Fibroblast of the aortic adventitia (primary cell): Measurements from ENCODE around the gene SMOC2. TPM values are rescaled to one million over a fixed set of nuclear protein-coding genes. Genes with fewer than 3 reads are reported as not detected.

Source experiments
- DNase-seq: peaks from one replicate; pipeline ENCODE4 v3.0.0-alpha.2; 2010; ENCODE audit warnings: low read depth
- H3K4me3 ChIP-seq: 2 replicates; pipeline ENCODE4 v1.5.1; 2011; ENCODE audit warnings: low read depth, mild to moderate bottlenecking, control low read depth, low read length, moderate library complexity
- total RNA-seq: library from RNA; depleted of rRNA; stranded (reverse); fragments of >200 nt; gene quantifications from 2 replicates; pipeline ENCODE4 v1.2.3, GENCODE V29; 2012; ENCODE audit warnings: low replicate concordance
- TF ChIP-seq, protein P1 (sequence below): IDR thresholded peaks from 2 replicates; pipeline ENCODE4 v1.5.1; 2011; ENCODE audit warnings: mild to moderate bottlenecking, low read length, control low read depth, inconsistent platforms; ENCODE audit not compliant: insufficient read depth

SMOC2 gene
- total RNA-seq, 1 donor = 0.09 TPM

DNA sequence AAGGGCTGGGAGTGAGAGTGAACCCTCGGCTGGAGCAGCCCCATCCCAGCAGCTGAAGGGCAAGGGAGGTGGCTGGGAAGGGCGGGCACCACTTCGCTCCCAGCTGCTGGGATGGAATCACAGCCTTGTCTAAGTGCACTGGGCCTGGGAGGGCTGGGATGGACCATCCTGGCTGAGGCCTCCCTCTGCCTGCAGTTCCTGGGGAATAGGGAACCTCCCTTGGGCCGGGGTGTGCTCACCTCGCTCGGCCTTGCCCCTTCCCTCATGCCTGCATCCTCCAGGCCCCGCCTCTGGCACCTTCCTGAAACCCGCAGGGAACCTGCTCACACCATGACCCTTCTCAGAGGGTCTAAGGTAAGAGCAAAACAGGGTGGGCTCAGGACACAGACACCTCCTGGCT is 53.7 kb downstream of the SMOC2 start:
- TF ChIP-seq, protein P1, sequence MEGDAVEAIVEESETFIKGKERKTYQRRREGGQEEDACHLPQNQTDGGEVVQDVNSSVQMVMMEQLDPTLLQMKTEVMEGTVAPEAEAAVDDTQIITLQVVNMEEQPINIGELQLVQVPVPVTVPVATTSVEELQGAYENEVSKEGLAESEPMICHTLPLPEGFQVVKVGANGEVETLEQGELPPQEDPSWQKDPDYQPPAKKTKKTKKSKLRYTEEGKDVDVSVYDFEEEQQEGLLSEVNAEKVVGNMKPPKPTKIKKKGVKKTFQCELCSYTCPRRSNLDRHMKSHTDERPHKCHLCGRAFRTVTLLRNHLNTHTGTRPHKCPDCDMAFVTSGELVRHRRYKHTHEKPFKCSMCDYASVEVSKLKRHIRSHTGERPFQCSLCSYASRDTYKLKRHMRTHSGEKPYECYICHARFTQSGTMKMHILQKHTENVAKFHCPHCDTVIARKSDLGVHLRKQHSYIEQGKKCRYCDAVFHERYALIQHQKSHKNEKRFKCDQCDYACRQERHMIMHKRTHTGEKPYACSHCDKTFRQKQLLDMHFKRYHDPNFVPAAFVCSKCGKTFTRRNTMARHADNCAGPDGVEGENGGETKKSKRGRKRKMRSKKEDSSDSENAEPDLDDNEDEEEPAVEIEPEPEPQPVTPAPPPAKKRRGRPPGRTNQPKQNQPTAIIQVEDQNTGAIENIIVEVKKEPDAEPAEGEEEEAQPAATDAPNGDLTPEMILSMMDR = no peak
- no peak for DNase-seq
- H3K4me3 ChIP-seq = no peak overlapping the region

DNA sequence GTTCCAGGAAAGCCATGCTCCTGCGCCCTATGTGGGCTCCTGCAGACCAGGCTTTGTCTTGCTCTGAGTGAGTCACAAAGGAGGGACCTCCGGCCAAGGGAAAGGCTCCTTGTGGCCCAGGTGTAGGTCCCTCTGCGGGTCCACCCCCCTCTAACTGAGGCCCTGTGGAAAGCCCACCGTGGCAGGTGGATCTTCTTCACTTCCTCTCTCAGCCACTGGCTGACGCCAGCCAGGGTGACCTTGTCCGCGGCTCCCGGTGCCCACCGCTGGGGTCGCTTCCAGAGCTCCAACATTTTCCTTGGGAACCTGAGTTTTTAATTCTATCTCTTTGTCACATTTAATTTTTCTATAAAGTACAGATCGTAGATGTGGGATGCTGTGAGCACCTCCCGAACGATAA is 54.1 kb downstream of the SMOC2 start:
- no peak overlapping the region for H3K4me3 ChIP-seq
- no peak for DNase-seq
- TF ChIP-seq, protein P1 = no peak

DNA sequence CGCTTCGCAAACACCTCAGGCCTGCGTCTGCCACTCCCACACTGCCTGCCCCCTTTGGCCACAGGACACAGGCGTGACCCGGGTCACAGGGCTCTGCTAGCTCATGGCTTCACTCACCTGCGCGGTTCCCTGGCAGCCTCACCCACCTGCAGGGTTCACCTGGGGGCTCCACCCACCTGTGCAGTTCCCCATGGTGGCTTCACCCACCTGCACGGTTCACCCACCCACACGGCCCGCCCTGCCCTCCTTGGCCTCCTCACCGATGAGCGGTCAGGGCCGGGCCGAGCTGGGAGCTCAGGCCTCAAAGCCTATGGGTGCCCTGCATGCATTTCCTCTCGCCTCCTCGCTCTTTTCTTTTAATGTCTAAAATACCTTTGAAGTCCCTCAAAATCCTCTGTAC is 54.7 kb downstream of the SMOC2 start:
- TF ChIP-seq, protein P1 = no peak
- no peak for DNase-seq
- no peak overlapping the region for H3K4me3 ChIP-seq

DNA sequence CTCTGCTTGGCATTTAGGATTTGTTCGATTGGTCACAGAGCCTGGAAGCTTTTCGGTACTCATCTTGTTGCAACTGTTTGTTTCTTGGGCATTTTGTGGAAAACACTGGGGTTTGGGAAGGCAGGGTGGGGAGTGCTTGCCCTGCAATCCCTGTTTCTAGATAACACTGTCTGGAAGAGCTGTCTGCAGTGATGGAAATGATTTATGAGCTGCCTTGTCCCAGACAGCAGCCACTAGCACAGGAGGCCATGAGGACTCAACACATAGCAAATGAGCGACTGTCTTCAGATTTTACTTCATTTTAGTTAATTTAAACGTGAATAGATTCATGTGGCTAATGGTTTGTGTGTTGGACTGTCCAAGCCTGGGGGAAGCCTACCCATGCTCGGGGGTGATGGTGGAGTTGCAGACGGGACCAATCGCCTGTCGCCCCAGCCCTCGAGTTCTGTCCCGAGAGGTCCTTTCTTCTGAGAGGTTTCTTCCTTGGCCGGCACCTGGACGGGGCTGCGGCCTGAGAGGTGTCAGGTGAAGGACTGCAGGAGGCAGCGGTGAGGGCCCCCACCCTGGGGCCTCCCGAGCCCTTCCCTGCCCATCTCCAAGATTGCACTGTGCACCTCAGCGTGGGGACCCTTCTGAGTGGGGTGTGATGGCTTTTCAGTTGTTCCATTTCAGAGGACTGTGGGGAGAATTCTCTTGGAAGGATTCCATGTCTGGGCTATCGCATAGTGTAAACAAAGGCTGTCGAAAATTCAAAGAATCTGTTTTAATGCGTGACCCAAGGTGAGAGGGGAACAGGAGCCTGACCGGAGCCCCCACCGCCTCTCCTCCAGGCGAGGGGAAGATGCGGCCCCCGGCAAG is 55.4 kb downstream of the SMOC2 start:
- no peak for DNase-seq
- TF ChIP-seq, protein P1 = no peak
- no peak overlapping the region for H3K4me3 ChIP-seq

DNA sequence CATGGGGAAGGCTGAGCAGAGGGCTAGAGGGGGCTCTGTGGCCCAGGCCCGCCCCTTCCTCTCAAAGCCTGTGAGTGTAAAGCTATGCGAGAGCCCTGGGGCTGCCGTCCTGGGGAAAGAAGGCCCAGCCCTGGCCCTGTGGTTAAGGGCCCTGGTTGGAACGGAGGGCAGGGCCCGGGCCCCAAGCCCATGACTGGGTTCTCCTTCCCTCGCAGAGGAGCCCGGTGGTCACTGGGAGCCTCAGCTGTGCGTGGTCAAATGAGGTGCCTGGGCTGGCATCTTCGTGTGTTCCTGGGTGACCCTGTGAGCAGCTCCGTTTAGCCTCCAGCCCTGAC is 56.0 kb downstream of the SMOC2 start:
- TF ChIP-seq, protein P1 = no peak
- no peak for DNase-seq
- H3K4me3 ChIP-seq = no peak overlapping the region

DNA sequence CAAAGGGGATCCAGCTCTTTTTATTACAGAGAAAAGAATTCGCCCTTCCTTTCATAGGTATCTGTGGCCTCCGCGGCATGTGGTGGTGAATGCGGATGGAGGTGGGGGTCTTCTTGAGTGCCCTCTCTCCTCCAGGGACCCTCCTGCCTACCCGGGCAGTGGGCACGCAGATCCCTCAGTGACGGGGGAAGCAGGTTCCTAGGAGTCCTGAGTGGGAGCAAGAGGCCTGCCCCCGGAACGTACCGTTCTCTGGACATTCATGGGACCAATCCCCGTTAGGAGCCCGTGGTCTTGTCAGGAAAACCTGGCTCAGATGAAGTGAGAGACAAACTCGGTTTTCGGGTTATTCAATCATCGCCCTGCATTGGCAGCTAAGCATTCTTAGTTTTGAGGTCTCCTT is 56.4 kb downstream of the SMOC2 start:
- TF ChIP-seq, protein P1 = no peak
- DNase-seq = no peak
- no peak overlapping the region for H3K4me3 ChIP-seq

DNA sequence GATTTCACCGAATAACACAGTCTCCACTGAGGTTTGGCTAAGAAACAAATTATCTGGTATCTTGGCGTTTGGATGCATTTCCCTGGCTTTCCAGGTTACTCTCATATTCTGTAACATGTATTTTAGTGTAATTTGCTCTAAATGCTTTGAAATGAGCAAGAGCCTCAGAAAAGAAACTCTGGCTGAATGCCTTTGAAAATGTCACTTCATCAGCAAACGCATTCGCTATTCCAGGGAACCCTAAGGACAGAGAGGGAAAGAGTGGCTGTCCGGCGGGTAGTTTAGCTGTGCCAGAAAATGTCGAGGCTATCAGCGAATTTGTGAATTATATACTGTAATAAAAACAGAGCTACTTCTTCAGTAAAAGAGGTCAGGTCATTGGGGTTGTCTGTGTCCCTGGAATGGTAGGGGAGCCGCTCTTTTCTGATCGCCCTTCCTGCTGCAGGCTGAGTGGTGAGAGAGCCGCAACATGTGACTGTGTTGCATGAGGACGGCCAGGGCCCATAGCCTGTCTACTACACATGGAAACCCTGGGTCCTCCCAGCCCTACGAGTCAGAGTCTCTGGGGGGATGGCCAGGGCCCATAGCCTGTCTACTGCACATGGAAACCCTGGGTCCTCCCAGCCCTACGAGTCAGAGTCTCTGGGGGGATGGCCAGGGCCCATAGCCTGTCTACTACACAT is 57.3 kb downstream of the SMOC2 start:
- TF ChIP-seq, protein P1 = no peak
- no peak for DNase-seq
- H3K4me3 ChIP-seq = no peak overlapping the region
